GM21529 (cell line): ENCODE results near the gene INSIG1.

ENCODE experiments used
- ATAC-seq: cut with Tn5 transposase; IDR thresholded peaks from one replicate; pipeline ENCODE4 v1.9.1; 2021; ENCODE audit not compliant: unreplicated experiment

INSIG1 gene

DNA sequence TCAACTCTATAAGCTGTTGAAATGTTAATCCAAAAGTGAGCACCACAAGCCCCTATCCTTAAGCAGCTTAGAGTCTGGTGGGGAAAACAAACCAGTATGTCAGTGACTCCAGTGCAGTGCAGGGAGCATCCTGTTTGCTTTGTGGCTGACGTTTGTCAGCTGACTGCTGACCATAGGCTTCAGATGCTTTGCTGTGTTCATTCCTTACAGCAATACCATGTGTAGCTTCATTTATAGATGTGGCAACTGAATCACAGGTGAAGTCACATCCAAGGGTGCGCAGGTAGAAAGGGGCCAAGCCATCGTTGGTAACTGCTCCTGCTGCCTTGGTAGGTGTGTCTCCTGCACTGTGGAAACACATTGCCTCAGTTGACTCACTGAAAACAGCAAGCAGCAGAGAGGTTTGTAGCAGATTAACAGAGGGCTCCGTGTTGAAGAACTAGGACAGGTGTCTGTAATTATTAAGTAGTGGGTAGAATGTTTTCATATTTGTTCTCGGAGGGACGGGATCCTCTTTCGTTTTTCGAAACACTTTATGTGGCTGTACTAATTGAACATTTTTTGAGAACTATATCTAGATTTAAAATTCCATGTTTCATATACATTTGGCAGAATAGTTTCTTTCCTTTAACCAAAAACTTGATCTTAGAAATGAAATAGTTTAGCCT, 2.0 kb downstream of the INSIG1 start:
- peak; percentile 10 for ATAC-seq

DNA sequence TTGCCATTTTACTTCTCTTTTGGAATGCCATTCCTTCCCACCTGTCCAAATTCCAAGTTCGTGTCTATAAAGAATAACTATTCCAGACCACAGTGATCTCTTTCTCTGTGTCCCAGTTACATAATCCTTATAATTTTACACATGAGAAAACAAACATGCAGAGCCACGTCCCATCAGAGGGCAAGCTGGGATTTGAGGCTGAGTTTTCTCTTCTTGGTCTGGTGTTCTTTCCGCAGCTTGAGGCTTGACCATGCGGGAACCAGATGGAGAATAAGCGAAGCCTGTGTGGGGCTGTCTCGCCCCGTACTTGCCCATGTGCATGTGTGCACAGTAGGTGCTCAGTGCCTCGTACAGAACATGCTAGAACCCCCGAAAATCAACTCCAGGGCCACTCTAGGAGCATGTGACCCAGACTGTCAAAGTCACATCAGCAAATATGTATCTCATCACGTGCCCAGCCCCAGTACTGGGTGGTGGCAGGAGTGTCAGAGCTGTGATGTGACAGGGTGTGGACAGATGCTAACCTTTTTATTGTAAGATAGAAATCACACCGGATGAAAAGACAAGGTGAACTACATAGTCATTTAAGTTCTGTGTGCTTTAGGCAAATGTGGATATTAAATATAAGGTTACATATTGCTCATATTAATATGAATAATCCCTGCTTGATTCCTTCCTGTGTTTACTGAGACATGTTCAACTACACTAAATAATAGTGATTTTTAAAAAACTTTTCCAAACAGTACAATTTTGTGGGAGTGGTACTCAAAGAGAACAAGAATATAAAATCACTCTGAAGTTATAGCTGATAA, 3.2 kb downstream of the INSIG1 start:
- no peak for ATAC-seq

DNA sequence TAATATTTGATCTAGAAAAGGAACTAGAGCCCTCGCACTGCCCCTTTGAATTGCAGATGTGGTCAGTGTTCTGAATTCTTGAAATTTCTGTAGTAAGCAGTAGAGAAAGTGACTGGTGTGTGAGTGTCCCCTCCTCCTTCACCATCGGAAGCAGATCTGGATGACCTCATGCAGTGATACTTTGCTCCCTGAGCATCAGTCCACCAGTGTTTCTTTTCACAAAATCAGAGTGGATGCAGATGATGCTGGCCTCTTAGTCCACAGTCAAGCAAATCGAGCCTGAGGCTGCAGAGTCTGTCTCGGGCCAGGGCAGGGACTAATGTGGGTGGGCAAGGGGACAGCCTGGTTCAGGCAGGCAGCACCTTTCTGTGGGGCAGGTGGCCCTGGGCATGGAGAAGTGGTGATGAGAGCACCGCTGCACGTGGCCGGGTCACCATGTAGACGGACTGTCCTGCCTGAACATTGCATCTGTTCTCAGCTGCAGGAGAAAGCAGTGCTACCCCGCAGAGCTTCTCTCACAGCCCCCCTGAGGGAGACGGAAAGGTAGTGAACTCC, 5.4 kb downstream of the INSIG1 start:
- ATAC-seq = no peak

DNA sequence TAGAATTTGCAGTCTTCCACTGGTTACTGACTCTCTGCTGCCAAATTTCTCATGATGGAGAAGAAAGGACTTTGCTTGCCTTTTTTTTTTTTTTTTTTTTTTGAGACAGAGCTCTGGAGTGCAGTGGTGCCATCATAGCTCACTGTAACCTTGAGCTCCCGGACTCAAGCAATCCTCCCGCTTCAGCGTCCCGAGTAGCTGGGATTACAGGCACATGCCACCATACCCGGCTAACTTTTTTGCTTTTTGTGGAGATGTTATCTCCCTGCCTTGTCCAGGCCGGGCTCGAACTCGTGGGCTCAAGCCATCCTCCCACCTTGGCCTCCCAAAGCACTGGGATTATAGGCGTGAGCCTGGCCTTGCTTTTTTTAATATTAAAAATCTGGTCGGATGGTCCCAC, 6.2 kb downstream of the INSIG1 start:
- ATAC-seq = no peak

DNA sequence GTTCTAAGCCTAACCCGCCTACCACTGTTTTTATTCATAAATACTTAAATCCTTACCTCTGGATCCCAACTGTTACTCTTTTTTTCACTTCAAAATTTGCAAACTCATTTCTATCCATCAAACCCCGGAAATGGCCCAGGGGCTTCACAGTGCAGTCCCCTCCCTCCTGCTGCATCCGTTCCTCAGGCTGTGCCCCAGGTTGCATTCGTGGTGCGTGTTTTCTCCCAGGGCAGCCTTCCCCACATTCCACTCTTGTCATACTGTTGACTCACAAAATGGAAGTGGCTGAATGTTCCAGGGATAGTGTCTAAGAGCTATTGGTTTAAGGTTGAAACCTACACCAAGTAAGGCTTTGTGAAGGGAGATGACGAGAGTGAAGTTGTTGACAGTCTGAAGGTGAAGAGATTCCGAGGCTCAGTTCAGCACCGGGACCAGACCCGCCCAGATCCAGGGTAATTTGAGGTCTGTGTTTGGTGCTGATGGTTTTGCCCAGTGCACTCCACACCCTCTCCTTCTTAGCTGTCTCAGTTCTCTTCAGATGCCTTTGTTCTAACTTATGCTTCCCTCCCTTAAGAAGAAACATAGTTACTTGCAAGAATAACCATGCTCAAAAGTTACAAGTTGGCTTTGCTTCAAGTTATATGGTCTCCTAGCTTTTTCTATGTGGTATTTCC, 7.7 kb downstream of the INSIG1 start:
- no peak for ATAC-seq

DNA sequence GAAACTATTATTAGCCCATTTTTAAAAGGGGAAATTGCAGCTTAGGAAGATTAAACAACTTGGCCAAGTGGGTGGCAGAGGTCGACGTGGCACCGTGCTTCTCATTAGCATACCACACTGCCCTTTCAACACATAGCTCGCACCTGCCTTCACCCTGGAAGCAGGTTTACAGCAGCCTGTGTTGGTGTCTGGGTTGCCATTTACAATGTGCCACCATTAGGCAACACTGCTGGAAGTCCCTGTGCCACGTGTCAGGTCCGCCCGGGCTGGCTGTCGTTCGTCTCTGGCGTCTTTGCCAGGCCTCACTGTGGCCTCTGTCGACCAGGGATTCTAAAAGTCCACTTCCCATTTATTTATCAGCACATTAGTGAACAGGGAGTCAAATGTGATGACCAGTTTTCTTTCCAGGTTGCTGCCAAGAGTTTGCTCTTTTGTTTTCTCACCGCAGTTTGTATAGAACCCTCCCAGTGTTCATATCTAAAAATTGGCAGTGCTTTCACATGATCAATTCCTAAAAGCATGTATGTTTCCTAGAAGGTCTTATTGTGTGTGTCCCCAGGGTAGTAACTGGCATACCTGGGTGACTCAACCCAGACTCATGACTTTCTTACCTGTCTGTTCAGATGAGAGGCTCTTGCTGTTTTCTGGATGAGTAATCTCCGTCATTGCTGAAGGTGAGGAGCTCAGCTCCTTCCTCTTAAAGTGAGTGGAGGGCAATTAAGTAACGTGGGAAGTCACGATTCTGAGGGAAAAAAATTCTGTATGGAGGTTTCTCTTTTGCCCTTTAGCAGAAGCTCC, 9.2 kb downstream of the INSIG1 start:
- no peak for ATAC-seq

DNA sequence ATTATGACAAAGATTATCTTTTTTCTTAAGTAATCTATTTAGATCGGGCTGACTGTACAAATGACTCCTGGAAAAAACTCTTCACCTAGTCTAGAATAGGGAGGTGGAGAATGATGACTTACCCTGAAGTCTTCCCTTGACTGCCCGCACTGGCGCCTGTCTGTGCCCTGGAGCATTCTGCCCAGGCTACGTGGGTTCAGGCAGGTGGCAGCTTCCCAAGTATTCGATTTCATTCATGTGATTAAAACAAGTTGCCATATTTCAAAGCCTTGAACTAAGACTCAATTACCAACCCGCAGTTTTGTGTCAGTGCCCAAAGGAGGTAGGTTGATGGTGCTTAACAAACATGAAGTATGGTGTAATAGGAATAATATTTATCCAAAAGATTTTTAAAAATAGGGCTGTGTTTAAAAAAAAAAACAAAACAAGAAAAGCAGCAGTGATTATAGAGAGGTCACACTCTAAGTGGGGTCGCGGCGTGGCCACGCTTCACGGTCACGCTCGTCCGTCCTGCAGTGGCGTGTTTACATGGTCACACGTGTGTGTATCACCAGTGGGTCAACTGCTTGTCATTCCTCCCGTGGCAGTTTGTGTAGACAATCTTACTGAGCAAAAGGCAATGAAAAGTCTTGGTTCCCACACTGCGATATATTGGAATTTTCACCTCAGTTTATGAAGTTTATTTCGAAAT, 10.8 kb downstream of the INSIG1 start:
- ATAC-seq = no peak

DNA sequence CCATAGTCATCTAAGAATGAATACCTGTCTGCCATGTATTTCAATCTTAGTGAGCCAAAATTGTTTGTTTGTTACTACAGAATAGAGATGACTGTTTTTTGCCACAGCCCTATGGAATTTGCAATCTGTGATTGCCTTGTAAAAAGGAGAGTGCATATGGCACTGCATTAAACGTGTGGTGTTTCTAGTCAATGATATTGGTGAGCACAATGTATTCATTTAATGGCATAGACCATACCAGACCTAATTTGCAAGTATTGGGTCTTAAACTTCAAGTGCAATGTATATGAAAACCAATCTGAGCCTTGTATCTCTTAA, 11.3 kb downstream of the INSIG1 start:
- no peak for ATAC-seq

DNA sequence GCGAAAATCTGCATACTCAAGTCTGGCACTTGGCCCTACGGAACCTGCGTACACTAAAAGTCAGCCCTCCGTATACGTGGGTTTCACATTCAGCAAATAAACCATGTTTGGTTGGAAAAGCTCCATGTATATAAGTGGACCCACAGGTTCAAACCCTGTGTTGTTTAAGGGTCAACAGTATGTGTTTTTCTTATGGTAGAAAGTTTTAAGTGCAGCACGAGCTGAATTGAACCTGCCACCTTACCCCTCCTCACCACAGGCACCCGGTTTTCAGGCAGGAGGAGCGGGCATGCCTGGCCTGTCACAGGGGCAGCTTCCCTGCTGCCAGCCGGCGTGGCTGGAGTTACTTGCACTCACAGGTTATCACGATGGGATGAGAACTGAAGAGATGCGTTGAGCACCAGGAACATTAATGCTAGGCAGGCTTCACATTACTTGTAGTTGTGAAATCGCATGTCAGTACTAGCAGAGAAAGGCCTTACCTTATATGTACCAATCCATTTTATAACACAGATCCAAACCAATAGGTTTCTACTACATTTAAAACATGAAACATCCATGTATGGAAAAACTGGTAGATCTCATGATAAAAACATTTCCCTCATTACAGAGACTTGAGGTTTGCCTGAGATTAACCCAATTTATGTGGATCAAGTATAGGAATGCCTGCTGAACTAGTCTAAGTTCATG, 12.9 kb downstream of the INSIG1 start:
- ATAC-seq = no peak

DNA sequence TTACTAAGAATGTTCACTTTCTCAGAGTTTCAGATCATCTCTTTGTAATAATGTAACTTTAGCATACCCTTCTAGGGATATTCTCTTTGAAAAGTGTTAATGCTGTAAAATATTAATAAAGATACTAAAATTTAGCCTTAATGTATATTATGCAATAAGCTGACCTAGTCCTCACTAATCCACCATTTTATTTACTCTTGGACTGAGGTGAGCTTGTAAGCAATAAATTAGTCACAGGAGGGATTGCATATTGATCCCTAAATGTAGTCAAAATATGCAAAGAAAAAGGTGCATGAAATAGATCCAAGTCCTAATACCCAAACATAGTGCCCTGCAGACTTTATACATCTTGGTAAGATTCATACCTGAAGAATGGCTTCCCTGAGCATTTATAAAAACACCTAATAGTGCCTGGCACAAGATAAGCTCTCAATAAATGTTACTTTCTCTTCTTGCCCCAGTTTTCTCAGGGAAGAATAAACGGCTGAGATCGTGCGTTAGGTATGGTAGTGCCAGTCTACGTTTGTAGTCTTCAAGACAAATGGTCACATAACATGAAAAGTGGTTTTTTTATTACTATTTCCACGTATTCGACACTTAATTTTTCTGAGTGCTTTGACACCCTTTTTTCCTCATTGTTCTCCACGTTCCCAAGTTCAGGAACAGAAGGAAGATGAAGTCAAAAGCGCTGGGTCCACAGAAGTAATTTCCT, 14.3 kb downstream of the INSIG1 start:
- ATAC-seq = no peak

DNA sequence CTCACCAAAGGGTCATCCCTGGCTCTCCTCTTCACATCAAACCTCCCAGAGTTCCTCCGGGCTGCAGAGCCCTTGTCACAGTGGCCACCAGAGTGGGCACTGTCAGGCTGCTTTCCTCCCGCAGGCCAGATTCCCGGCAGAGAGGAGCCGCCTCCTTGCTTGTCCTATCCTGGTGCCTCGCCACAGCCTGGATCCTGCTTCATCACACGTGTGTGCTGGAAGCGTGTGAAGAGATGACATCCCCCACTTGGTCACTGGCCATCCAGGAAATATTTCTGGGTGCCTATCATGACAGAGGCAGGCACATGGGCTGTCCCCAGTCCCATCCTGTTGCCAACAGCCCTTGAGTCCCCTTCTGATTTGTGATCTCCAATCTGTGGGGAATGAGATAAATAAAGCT, 15.0 kb downstream of the INSIG1 start:
- no peak for ATAC-seq

DNA sequence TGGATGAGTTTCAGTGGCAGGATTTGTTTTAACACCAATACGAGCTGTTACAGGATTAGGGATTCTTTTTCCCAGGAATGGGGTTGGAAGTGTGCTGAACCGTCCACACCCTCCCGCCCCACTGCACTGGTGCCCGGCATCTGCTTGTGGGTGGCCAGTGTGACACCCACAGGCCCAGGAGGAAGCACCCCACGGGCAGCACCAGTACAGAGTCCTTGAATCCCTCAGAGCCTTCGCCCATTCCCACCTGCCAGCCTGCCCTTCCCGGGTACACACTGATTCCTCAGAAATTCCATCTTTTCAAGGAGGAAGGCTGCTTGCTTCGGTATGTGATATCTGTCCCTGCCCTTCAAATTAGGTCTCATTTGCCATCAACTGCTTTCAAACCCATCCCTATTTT, 15.4 kb downstream of the INSIG1 start:
- ATAC-seq = no peak

DNA sequence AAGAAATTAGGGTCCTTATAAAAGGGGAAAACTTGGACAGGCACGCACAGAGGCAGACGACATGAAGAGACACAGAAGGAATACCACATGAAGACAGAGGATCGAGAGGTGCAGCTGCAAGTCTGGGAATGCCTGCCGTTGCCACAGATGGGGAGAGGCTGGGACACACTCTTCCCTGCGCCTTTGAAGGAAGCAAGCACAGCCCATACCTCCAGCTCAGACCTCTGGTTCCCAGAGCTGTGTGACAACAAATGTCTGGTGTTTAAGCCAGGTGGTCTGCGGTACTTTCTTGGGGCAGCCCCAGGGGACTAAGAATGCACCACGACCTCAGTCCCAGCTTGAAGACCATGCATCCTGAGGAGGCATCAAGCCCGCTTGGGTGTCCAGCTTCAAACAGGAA, 18.3 kb downstream of the INSIG1 start:
- no peak for ATAC-seq

DNA sequence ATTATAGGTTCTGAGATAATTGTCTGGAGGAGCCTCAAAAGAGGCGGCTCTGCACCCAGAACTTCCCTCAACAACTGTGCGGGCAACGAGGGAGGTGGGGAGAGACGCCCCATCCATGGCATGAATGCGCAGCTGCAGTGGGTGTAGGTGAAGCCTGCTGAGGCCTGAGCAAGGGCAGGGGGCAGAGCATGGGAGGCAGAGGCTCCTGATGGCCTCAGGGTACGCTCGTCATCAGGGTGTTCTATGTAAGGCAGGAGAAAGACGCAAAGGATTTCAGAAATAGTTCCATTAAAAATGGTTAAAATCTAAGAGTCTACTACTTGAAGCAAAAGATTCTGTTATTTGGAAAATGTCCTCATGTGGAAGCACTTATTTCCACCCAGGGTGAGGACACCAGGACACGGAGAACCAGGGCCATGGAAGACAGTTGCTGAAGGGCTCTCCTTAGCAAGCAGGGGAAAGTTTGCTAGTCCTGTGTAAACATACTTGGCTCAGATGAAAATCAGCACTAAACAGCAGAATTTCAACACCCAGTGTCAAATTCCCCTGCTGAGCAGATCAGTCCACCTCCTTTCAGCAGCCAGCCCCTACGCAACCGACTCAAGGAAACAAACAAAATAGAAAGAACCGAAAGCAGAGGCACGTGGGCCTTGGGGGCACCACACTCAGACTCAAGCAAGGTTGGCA, 18.9 kb downstream of the INSIG1 start:
- ATAC-seq = no peak

DNA sequence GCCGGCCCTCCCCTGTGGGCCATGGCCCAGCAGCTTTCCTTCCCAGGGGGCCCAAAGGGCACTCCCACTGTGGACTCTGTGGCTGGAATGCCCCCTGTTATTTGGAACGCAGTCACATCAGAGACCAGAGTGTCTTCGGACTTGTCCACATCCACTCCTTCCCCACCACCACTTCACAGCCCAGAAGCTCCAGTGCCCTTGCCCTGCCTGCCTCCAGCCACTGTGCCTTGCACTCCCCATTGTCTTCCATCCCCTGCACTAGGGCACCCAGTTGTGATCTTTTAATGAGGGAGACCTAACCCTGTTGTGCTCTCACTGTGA, 19.4 kb downstream of the INSIG1 start:
- ATAC-seq = no peak

DNA sequence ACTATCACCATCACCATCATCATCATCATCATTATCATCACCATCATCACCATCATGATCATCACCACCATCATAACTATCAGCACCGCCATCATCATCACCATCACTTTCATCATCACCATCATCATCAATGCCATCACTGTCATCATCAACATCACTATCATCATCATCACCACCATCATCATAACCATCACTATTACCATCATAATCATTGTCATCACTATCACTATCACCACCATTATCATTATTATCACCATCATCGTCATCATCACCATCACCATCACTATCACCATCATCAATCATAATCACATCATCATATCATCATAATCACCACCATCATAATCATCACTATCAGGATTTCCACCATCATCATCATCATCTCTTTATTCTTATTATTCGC, 20.6 kb downstream of the INSIG1 start:
- no peak for ATAC-seq

DNA sequence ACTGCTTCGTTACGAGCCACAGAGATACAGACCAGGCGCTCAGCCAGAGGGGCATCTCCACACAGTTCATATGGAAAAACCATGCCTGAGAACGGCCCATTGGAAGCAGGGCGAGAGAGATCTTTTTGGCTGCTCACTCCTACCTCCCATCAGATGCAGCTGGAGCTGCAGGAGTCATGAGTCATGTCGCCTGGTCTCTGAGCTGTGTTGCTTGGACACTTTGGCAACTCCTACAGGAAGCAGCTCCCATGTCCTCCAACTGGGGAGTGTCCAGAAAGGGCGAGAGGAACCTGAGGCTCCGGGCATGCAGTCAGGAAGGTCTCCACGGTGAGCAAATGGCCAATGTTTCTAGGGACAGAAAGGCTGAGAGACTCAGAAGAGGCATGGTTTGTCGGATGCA, 24.9 kb downstream of the INSIG1 start:
- ATAC-seq = no peak

DNA sequence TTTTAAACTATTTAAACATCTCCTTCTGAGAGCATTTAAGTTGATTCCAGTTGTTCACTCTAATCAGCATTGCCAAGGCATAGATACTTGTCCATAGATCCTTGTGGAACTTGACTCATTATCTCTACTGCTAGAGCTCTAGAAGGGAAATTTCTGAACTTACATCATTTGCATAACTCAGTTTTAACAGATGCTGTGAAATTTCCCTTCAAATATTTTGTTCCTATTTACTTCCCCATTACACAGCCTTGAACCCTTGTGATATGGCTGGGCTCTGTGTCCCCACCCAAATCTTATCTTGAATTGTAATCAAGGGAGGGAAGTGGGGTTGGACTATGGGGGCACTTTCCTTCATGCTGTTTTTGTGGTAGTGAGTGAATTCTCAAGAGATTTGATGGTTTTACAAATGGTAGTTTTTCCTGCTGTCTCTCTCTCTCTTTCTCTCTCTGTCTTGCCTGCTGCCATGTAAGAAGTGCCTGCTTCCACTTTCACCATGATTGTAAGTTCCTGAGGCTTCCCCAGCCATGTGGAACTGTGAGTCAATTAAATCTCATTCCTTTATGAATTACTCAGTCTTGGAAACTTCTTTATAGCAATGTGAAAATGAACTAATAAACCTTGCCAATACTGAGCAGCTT, 25.4 kb downstream of the INSIG1 start:
- ATAC-seq = no peak
